GDM1 (cell line): ENCODE results near the gene S100A6.

Experiments
- DNase-seq: peaks from one replicate; lab custom pipeline; 2025; lab: John Stamatoyannopoulos, UW

Gene S100A6

DNA sequence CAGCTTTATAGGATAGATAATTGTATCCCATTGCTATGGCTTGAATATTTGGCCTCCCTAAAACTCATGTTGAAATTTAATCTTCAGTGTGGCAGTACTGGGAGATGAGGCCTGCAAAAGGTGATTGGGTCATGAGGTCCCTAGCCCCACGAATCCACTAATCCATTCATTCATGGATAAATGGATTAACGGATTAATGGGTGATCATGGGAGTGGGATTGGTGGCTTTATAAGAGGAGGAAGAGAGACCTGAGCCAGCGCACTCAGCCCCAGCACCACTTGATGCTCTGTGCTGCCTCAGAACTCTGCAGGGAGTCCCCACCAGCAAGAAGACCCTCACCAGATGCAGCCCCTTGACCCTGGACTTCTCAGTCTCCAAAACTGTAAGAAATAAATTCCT, 32.0 kb downstream of the S100A6 start:
- no peak for DNase-seq

DNA sequence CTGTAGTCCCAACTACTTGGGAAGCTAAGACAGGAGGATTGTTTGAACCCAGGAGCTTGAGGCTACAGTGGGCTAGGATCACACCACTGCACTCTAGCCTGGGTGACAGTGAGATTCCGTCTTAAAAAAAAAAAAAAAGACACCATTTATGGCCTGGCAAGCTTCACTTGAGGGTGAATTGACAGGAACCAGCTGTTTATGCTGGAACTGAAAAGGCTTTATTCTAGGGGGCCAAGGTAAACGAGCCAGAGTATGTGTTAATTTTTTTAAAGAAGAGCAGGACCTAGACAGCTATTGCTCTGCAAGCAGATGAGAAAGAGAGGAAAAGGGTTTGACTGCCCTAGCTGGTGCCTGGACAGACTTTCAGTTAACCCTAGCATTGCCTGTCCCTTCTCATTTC, 37.0 kb downstream of the S100A6 start:
- DNase-seq: no peak

DNA sequence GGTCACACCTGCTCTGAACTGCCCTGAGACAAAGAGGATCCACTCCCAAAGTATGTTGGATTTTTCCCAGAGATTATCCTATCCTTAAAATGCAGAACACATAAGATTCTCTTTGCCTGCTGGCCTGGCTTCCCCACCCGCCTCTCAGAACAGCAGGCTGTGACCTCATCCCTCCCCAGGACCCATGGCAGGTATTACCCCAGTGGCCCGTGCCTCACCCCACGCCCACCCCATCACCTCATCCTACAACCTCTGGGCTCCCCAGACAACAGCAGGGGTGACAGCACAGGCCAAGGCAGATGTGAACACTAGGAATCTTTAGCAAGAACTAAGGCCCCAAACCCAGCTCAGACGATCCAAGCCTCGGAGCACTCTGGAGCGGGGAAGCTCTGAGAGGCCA, 40.3 kb downstream of the S100A6 start:
- DNase-seq: no peak

DNA sequence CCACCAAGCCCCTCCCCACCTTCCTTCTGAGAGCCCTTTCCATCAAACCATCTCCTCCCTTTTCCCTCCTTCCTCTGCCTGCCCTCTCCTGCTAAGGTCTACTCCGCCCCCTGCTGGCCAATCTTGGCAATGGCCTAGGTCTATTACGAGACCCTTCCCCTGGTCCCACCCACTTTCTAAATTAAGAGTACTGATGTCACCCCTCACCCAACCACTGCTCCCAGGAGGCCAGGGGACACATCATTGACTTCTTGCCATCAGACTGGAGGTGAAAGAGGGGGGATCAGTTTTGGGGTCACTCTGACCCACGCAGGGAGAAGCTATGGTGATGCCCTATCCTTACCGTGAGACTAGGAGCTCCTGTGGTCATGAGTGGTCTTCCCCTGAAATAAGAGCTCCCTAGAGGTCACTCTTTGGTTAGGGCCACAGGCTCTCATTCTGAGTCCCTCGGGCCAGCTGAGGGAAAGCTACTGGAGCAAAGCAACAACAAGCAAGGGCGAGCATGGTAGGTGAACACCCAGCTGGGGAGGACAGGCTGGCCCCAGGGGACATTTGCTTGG, 40.7 kb downstream of the S100A6 start:
- DNase-seq: peak; percentile 39

DNA sequence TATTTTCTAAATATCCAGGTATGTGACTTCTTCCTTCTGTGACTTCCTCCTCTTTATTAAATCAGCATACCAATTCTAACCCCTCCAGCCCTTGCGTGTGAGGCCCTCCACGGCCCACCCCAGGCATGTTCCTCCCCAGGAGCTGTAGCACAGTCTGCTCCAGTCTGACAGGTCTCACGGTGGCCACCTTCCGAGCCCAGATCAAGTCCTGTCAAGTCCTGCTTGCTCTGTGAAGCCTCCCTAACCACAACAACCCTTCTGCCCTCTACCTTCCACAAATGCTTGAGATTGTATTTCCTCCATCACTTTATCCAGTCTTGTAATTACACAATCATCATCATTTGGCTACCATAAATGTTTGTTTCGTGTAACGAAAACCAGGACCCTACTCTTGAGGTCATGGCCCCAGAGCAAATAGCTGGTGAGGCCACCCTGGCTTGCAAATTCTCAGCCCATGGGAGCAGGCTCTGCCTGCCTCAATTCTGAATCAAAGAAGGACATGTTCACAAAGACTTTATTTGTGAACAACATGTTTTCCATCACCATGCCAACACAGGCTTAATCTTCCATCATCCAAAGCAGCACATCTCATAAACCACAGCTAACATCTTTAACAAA, 42.3 kb downstream of the S100A6 start:
- DNase-seq: no peak

DNA sequence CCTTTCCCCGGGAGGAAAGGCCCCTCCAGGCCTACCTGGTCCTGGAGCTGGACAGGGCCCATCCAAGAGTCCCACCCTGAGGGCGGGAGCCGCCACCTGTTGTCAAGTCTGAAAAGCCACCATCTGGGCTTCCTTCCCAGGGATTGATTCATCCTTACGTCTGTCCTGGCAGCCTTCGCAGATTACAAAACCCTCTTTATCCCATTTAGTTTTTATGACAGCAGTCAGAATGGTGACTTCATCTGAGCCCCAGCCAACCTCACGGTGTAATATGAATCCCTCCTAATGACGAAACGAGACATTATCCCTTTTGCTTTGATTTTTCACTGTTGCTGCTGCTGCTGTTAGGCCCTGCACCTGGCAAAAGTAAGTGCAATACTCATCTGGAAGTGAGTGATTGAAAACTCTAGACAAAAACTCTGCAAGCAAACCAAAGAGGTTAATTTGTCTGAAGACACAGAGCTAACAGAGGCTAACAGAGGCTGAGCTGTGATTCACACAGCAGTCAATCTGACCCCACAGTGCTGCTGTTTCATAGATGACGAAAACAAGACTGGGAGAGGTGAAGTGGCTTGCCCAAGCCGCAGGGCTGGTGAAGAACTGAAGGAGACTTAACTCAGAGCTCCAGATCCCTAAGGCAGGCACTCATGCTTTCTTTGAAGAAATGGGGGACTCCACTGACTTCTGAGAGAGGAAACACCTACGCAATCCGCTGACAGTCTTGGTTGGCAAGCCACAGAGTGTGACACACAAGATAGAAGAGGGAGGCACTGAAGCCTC, 45.3 kb downstream of the S100A6 start:
- no peak for DNase-seq

DNA sequence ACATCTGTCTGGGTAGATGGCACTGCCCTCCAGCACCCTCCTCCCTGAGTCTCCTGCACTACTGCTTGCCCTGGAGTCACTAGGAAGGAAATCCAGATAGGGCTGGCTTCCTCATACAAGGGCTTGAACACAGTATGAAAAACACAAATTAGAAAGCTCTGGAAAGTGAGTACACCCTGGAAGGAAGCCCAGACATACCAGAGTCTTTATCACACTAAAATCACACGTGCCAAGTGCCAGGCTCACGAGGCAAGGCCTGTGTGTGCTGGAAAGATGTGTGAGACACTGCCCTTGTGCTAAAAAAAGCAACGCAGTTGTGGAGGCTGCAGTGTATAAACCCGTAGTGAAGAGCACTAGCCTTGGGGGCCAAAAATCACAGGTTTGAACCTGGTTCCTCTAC, 47.1 kb downstream of the S100A6 start:
- no peak for DNase-seq

DNA sequence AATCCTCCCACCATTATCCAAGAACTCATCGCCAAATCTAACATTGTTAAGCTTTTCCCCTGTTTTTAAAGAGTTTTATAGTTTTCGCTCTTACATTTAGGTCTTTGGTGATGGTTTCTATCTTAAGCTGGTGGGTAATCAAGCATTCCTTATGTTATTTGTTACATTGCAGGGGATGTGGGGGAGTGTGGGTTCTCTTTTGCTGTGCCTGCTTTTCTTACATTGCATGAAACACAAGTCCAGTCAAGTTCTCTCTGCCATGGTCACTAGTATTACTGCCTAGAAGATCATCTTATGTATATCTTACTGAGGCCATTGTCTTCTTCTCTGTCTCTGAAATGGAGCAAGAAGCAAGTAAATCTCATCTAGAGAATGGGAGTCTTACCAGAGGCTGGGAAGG, 48.1 kb downstream of the S100A6 start:
- DNase-seq: no peak

DNA sequence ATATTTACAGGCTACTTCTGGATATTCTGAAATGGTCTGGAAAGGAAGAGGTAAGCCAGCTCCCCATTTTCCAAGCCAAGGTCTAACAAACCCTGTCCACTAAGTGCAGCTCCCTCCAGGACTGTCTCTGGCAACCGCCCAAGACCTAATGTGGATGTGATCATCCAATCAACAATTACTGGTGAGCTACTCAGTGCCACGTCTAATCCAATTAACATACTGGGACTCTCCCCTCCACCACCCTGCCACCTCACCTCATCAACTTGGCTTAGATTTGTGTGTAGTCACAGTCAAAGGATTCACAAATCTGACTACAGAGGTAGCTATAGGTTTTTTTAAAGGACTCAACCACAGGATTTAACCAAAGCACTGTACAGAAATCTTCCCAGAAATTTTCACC, 49.9 kb downstream of the S100A6 start:
- DNase-seq: no peak
